ENCODE measurements around the gene TPSD1. TPM values are rescaled to one million over a fixed set of nuclear protein-coding genes. Genes with fewer than 3 reads are reported as not detected.

The TPSD1 gene
- total and polyA plus RNA-seq, 10 of the 15 experiments (the other 5 are each of a cell fraction or from before 2014, with no cell fraction given): not detected

DNA sequence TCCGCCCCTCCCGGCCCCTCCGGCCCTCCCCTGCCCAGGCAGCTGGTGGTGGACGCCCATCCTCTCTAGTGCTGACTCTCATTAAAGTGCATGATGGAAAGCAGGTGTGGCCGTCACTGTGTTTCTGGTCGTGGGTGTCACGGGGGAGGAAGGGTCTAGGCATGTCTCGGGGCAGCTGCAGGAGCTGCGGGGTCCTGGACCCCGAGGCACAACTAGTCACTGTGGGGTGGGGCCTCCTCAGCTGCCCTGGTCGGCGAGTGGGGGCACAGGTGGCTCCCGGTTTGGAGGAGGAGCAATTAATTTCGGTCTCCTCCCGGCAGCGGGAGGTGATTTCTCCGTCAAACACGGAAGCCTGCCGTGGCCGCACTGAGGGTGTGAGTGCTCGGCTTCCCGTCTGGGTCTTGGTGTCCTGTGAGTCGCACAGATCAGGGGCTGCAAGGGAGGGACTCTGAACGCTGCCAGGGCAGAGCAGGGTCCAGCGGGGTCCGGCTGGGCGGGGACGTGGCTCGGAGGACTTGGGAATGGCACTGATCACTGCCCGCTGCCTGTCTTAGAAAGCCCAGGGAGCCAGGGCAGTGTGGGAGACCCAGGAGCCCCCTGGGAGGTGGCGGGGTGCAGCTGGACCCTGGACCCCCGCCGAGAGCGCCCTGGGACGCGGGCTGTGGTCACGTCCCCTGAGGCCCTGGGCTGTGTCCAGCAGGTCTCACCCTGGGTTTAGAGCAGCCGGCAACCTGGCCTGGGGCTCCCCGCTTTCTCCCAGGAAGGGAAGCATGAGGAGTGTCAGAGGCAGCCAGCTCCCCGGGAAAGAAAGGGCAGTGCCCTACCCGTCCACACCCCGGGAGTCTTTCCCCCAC lies 3.3 kb downstream of the TPSD1 start:
- Histone ChIP-seq H3K27me3 (replicated peaks in 1 of 2; ENCODE audit: control insufficient read depth in 2 of 2, insufficient read depth in 2 of 2, low read length in 1 of 2) (no peaks in the 10 kb centered on the region; a peak in 1 of 4 replicates), H3K27ac (ENCODE audit: control insufficient read depth, insufficient read depth) (no peak overlapping the region), H3K9ac (ENCODE audit: control insufficient read depth, insufficient read depth, low read length) (no peak overlapping the region), H3K9me3 (replicated peaks; ENCODE audit: control insufficient read depth, insufficient read depth, low read length) (no peaks in the 10 kb centered on the region), H3K4me3 (no peak overlapping the region), H3K36me3 (ENCODE audit: control insufficient read depth in 2 of 2, insufficient read depth in 2 of 2, low read length in 1 of 2) (no peaks in the 10 kb centered on the region), H4K20me1 (ENCODE audit: control insufficient read depth, insufficient read depth) (no peaks in the 10 kb centered on the region), H3K79me2 (ENCODE audit: control insufficient read depth, insufficient read depth, low read length) (no peaks in the 10 kb centered on the region), H3K4me1 (ENCODE audit: control insufficient read depth, insufficient read depth, low read length) (no peaks in the 10 kb centered on the region), H3K4me2 (ENCODE audit: control insufficient read depth, insufficient read depth) (no peak overlapping the region), H2AFZ (ENCODE audit: control insufficient read depth, low read depth, low read length) (no peak overlapping the region)
- ChIA-PET RAD21 (ENCODE audit: unreplicated experiment) (no interaction called here), SMC1A (ENCODE audit: uncharacterized antibody, unreplicated experiment) (no interaction called here), CTCF (no interaction called here), POLR2A (no interaction called here)
- in situ Hi-C loops (cut with MboI): no loop called here
- no peak for DNase-seq (ENCODE audit: low read depth, low spot score)
- no TSS peak for BruUV-seq (replicated peaks)
- 11% methylated on average over 35 of the region's 42 CpGs for WGBS (ENCODE audit: insufficient coverage, insufficient replicate concordance, low lambda C conversion rate, missing lambda C conversion rate)
- no peak for TF ChIP-seq NFYA (IDR thresholded peaks at IDR 0.05; ENCODE audit: borderline replicate concordance, low read depth, low read length)
- TF ChIP-seq SIX5 (IDR thresholded peaks at IDR 0.05; ENCODE audit: low read depth, low read length, severe bottlenecking): no peak
- TF ChIP-seq NFIC (IDR thresholded peaks at IDR 0.05; ENCODE audit: low read depth, low read length): no peak
- TF ChIP-seq, protein P1, sequence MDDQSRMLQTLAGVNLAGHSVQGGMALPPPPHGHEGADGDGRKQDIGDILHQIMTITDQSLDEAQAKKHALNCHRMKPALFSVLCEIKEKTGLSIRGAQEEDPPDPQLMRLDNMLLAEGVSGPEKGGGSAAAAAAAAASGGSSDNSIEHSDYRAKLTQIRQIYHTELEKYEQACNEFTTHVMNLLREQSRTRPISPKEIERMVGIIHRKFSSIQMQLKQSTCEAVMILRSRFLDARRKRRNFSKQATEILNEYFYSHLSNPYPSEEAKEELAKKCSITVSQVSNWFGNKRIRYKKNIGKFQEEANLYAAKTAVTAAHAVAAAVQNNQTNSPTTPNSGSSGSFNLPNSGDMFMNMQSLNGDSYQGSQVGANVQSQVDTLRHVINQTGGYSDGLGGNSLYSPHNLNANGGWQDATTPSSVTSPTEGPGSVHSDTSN (IDR thresholded peaks at IDR 0.05; ENCODE audit: insufficient replicate concordance, low read depth, low read length): no peak
- TF ChIP-seq DPF2 (IDR thresholded peaks at IDR 0.05): no peak
- TF ChIP-seq NRF1 (conservative IDR thresholded peaks at IDR 0.05; ENCODE audit: low read depth, low read length): no peak
- no peak for ATAC-seq
- FAIRE-seq: no peak
- intact Hi-C loops (cut with micrococcal nuclease; ENCODE audit: unreplicated experiment): no loop called here

GRCh38 chr16:1259760-1260068 lies 3.8 kb downstream of the TPSD1 start:
- no peak overlapping the region for H3K4me2 ChIP-seq (ENCODE audit: control insufficient read depth, insufficient read depth)
- RAD21 ChIA-PET (ENCODE audit: unreplicated experiment): no interaction called here
- SMC1A ChIA-PET (ENCODE audit: uncharacterized antibody, unreplicated experiment): no interaction called here
- no peaks in the 10 kb centered on the region for H3K9me3 ChIP-seq (replicated peaks; ENCODE audit: control insufficient read depth, insufficient read depth, low read length)
- no peaks in the 10 kb centered on the region for H3K4me1 ChIP-seq (ENCODE audit: control insufficient read depth, insufficient read depth, low read length)
- WGBS (ENCODE audit: insufficient coverage, insufficient replicate concordance, low lambda C conversion rate, missing lambda C conversion rate): 23% methylated on average over 11 of the region's 11 CpGs
- H4K20me1 ChIP-seq (ENCODE audit: control insufficient read depth, insufficient read depth): no peaks in the 10 kb centered on the region
- no peak overlapping the region for H2AFZ ChIP-seq (ENCODE audit: control insufficient read depth, low read depth, low read length)
- H3K9ac ChIP-seq (ENCODE audit: control insufficient read depth, insufficient read depth, low read length): no peak overlapping the region
- FAIRE-seq: no peak
- H3K4me3 ChIP-seq: no peak overlapping the region
- intact Hi-C loops (cut with micrococcal nuclease; ENCODE audit: unreplicated experiment) (no loop called here), in situ Hi-C loops (cut with MboI) (no loop called here)
- no TSS peak for BruUV-seq (replicated peaks)
- CTCF ChIA-PET: no interaction called here
- no peaks in the 10 kb centered on the region; a peak in 1 of 4 replicates for H3K27me3 ChIP-seq (replicated peaks in 1 of 2; ENCODE audit: control insufficient read depth in 2 of 2, insufficient read depth in 2 of 2, low read length in 1 of 2)
- POLR2A ChIA-PET: no interaction called here
- no peaks in the 10 kb centered on the region for H3K79me2 ChIP-seq (ENCODE audit: control insufficient read depth, insufficient read depth, low read length)
- H3K27ac ChIP-seq (ENCODE audit: control insufficient read depth, insufficient read depth): no peak overlapping the region
- ATAC-seq: no peak
- no peak for DNase-seq (ENCODE audit: low read depth, low spot score)
- H3K36me3 ChIP-seq (ENCODE audit: control insufficient read depth in 2 of 2, insufficient read depth in 2 of 2, low read length in 1 of 2): no peaks in the 10 kb centered on the region
- TF ChIP-seq KAT2A (conservative IDR thresholded peaks at IDR 0.05; ENCODE audit: control insufficient read depth, low read depth, low read length): no peak
- no peak for TF ChIP-seq YY1 (IDR thresholded peaks at IDR 0.05; ENCODE audit: low read depth, low read length)
- no peak for TF ChIP-seq ELK1 (IDR thresholded peaks at IDR 0.05; ENCODE audit: low read depth, low read length)
- TF ChIP-seq CBX5 (IDR thresholded peaks at IDR 0.05; ENCODE audit: low read depth): no peak
- no peak for TF ChIP-seq IRF5 (IDR thresholded peaks at IDR 0.05; ENCODE audit: borderline replicate concordance)
